DOHH2 (cell line): ENCODE data around the gene FABP3.

Experiments
- H3F3A ChIP-seq: fragments of 200-600 bp; sonication (generic), shearing (Covaris generic); 2 replicates; pipeline ENCODE4 v1.6.0; 2016; ENCODE audit warnings: antibody characterized with exemption, mild to moderate bottlenecking; ENCODE audit not compliant: control insufficient read depth, insufficient read depth
- H3K27ac ChIP-seq: fragments of 200-600 bp; sonication (generic); 2 replicates; pipeline ENCODE4 v1.5.1; 2014; ENCODE audit warnings: low read depth, mild to moderate bottlenecking, low read length, moderate library complexity
- H3K27me3 ChIP-seq: fragments of 200-600 bp; sonication (generic); 2 replicates; pipeline ENCODE4 v1.6.1; 2014; ENCODE audit warnings: mild to moderate bottlenecking, low read length, mixed read lengths; ENCODE audit not compliant: control insufficient read depth
- H3K36me3 ChIP-seq: fragments of 200-600 bp; sonication (generic); 2 replicates; pipeline ENCODE4 v1.6.1; 2014; ENCODE audit warnings: mild to moderate bottlenecking, low read length, moderate library complexity, mixed read lengths; ENCODE audit not compliant: control insufficient read depth
- H3K4me1 ChIP-seq: fragments of 200-600 bp; sonication (generic); 2 replicates; pipeline ENCODE4 v1.6.1; 2014; ENCODE audit warnings: mild to moderate bottlenecking, low read length, mixed read lengths; ENCODE audit not compliant: control insufficient read depth
- H3K4me2 ChIP-seq: fragments of 200-600 bp; sonication (generic); 2 replicates; pipeline ENCODE4 v1.6.0; 2014; ENCODE audit warnings: mild to moderate bottlenecking, low read length, moderate library complexity
- H3K4me3 ChIP-seq: fragments of 200-600 bp; sonication (generic); 2 replicates; pipeline ENCODE4 v1.5.1; 2014; ENCODE audit warnings: mild to moderate bottlenecking, low read length, mixed read lengths
- H3K79me2 ChIP-seq: fragments of 200-600 bp; sonication (generic); 2 replicates; pipeline ENCODE4 v1.6.1; 2014; ENCODE audit warnings: mild to moderate bottlenecking, low read length, mixed read lengths; ENCODE audit not compliant: control insufficient read depth
- H3K9me2 ChIP-seq: fragments of 200-600 bp; sonication (generic); replicated peaks from 2 replicates; pipeline ENCODE4 v1.6.1; 2014; ENCODE audit warnings: mild to moderate bottlenecking, low read length, mixed read lengths; ENCODE audit not compliant: control insufficient read depth
- H3K9me3 ChIP-seq: fragments of 200-600 bp; sonication (generic); 2 replicates; pipeline ENCODE4 v1.6.1; 2014; ENCODE audit warnings: antibody characterized with exemption, low read length, mixed read lengths; ENCODE audit not compliant: control insufficient read depth, insufficient read depth
- H4K20me1 ChIP-seq: fragments of 200-600 bp; sonication (generic); 2 replicates; pipeline ENCODE4 v1.6.0; 2014; ENCODE audit warnings: low read depth, mild to moderate bottlenecking, antibody characterized with exemption, low read length, moderate library complexity; ENCODE audit not compliant: control insufficient read depth, insufficient read depth
- CTCF ChIP-seq: fragments of 200-600 bp; sonication (generic); IDR thresholded peaks from one replicate; pipeline ENCODE4 v1.5.1; 2014; ENCODE audit warnings: antibody characterized with exemption, mild to moderate bottlenecking, low read depth, low read length; ENCODE audit not compliant: poor library complexity, severe bottlenecking
- EZH2phosphoT487 ChIP-seq: fragments of 200-600 bp; sonication (generic); IDR thresholded peaks from 2 replicates; pipeline ENCODE4 v1.6.1; 2017; ENCODE audit warnings: borderline replicate concordance, mild to moderate bottlenecking, antibody characterized with exemption, low read length, moderate library complexity, mixed read lengths

FABP3 gene

DNA sequence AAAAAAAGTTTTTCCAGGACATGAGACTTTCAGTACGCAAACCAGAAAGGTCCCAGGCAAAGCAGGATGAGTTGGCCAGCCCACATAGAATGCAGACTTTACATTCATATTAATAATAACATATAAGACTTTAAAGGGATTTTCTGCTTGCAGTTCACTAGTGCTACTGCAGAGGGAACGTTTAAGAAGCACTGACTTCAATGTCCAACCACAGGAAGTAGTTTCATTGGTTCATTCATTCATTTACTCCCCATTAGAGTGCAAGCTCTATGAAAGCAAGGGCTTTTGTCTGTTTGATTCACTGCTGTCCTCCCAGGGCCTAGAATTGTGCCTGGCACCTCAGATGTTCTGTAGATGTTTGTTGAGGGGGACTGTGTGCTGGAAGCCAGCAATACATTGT is 28.4 kb upstream of the FABP3 start:
- no peaks in the 10 kb centered on the region for H3K9me2 ChIP-seq
- no peaks in the 10 kb centered on the region for H4K20me1 ChIP-seq
- no peak for TF ChIP-seq CTCF
- no peaks in the 10 kb centered on the region for H3F3A ChIP-seq
- H3K4me1 ChIP-seq: peaks cover 20% of the 10 kb centered on the region
- no peaks in the 10 kb centered on the region for H3K36me3 ChIP-seq
- H3K4me3 ChIP-seq: no peak overlapping the region
- no peak overlapping the region for H3K27ac ChIP-seq
- H3K9me3 ChIP-seq: no peaks in the 10 kb centered on the region
- no peak overlapping the region for H3K4me2 ChIP-seq
- no peaks in the 10 kb centered on the region for H3K27me3 ChIP-seq
- no peaks in the 10 kb centered on the region for H3K79me2 ChIP-seq

DNA sequence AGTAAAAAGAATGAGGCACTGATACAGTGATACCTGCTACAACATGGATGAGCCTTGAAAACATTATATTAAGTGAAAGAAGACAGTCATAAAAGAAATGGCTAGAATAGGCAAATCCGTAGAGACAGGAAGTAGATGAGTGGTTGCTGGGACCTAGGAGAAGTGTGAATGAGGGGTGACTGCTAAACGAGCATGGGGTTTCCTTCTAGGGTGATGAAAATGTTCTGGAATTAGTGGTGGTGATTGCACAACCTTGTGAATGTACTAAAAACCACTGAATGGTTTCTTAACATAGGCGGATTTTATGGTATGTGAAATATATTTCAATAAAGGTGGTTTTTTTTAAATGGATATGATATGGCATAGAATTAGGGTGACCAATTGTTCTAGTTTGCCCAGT is 27.5 kb upstream of the FABP3 start:
- Histone ChIP-seq H3K4me3 (no peak overlapping the region), H3K4me1 (peaks cover 25% of the 10 kb centered on the region), H3K9me3 (no peaks in the 10 kb centered on the region), H3K4me2 (peak overlapping the region; percentile 5; the same call in 1 of the 2 replicates), H3K27me3 (no peaks in the 10 kb centered on the region), H4K20me1 (no peaks in the 10 kb centered on the region), H3K27ac (no peak overlapping the region), H3F3A (0 out of 2 replicates have a peak, but pooled peaks cover 5% of the 10 kb centered on the region), H3K9me2 (no peaks in the 10 kb centered on the region), H3K79me2 (no peaks in the 10 kb centered on the region), H3K36me3 (no peaks in the 10 kb centered on the region)
- TF ChIP-seq CTCF: no peak
- no peak for TF ChIP-seq EZH2phosphoT487

DNA sequence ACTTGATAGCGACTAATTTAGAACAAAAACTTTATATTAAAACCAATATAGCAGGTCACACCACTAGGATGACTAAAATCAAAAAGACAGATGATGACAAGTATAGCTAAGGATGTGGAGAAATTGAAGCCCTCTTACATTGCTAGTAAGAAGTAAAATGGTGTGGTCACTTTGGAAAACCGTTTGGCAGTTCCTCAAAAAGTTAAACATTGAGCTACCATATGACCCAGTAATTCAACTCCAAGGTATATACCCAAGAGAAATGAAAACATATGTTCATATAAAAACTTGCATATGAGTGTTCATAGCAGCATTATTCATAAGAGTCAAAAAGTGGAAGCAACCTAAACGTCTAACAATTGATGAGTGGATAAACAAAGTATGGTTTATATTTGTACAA is 27.1 kb upstream of the FABP3 start:
- Histone ChIP-seq H3K36me3 (no peaks in the 10 kb centered on the region), H3K79me2 (no peaks in the 10 kb centered on the region), H3K9me2 (no peaks in the 10 kb centered on the region), H3K4me1 (peaks cover 29% of the 10 kb centered on the region), H3K9me3 (no peaks in the 10 kb centered on the region), H3K27ac (no peak overlapping the region), H4K20me1 (no peaks in the 10 kb centered on the region), H3K4me3 (no peak overlapping the region), H3K4me2 (peak overlapping the region; percentile 5; the same call in 1 of the 2 replicates), H3F3A (0 out of 2 replicates have a peak, but pooled peaks cover 6% of the 10 kb centered on the region), H3K27me3 (no peaks in the 10 kb centered on the region)
- TF ChIP-seq CTCF (no peak), EZH2phosphoT487 (no peak)

DNA sequence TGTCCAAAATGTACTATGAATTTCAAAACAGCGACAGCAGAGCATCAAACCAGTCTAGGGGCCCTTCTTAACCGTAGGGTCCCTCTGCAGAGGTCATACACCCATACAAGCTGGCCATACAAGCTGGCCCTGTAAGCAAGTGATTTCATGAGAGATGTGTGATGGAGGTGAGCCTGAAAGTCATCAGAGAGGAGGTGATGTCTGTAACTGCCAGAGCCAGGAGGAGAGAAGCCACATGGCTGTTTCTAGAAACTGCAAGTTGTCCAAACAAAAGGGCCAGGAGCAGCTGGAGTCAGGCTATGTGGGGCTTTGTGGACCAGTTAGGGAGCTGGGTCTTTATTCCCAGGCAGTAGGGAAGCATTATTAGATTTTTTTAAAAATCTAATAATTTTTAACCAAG is 25.4 kb upstream of the FABP3 start:
- Histone ChIP-seq H3K27ac (no peak overlapping the region), H3F3A (0 out of 2 replicates have a peak, but pooled peaks cover 6% of the 10 kb centered on the region)

More for the DNA sequence above, 25.4 kb upstream of the FABP3 start:
- Histone ChIP-seq H3K9me3 (no peaks in the 10 kb centered on the region), H3K27me3 (no peaks in the 10 kb centered on the region), H4K20me1 (no peaks in the 10 kb centered on the region), H3K4me2 (no peak overlapping the region), H3K36me3 (no peaks in the 10 kb centered on the region), H3K4me1 (peaks cover 42% of the 10 kb centered on the region), H3K79me2 (no peaks in the 10 kb centered on the region), H3K9me2 (no peaks in the 10 kb centered on the region), H3K4me3 (no peak overlapping the region)
- TF ChIP-seq EZH2phosphoT487 (no peak), CTCF (no peak)
